GM12892 (cell line): Measurements from ENCODE around the gene OTOS.

ENCODE experiments used
- POLR2A ChIP-seq: IDR thresholded peaks from 2 replicates; pipeline ENCODE4 v1.6.1; 2011; ENCODE audit warnings: low read depth, low read length, control low read depth
- POLR2AphosphoS5 ChIP-seq: IDR thresholded peaks from 2 replicates; pipeline ENCODE4 v1.6.1; 2011; ENCODE audit warnings: low read depth, low read length, control low read depth
- TAF1 ChIP-seq: IDR thresholded peaks from 2 replicates; pipeline ENCODE4 v1.6.1; 2011; ENCODE audit warnings: low read depth, mild to moderate bottlenecking, control low read depth, low read length, borderline replicate concordance

DNA sequence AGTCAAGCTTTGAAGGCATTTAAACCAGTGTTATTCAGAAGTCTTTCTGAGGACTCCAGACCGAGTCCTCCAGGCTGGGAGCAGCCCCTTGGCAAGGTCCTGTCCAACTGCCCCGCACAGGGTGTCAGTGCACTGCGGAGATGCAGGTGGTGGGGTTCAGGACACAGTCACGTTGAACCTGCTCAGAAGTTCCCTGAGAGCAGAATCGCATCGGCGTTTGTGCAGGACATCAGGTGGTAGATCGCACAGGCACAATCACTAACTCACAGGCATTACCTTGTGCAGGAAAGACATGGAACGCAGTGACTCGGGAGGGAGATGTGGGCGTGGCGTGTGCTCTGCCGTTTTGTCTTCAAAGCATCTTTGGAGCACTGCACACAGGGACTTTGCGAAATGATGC lies 14.7 kb downstream of the OTOS start:
- no peak for TF ChIP-seq POLR2A
- TF ChIP-seq POLR2AphosphoS5, result no peak
- no peak for TF ChIP-seq TAF1
